ENCODE results near the gene LY6G6F.

LY6G6F gene, protein sequence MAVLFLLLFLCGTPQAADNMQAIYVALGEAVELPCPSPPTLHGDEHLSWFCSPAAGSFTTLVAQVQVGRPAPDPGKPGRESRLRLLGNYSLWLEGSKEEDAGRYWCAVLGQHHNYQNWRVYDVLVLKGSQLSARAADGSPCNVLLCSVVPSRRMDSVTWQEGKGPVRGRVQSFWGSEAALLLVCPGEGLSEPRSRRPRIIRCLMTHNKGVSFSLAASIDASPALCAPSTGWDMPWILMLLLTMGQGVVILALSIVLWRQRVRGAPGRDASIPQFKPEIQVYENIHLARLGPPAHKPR

DNA sequence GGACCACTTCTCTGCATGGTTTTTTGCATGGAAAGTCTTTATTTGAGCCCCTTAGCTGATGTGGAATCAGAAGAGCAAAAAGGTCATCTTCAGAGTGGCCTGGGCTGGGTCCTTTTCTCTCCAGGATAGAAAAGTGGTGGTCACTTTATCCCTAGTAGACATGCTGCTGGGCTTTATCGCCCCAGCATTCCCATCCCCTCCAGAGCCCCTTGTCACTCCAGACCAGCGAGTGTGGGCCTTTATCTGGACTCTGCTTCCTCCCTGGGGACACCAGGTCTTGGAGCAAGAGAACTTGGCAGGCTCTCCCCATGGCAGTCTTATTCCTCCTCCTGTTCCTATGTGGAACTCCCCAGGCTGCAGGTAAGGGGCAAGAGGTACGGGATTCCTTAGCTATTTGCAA is at the start of gene LY6G6F:
LY6G6F (plus strand) TSS at position 268 of the 400 bp plus-strand sequence; CDS start at position 309, 41 bp downstream.
- DNase-seq (ENCODE audit: low read depth in 1 of 2, low spot score in 1 of 2): no peak

DNA sequence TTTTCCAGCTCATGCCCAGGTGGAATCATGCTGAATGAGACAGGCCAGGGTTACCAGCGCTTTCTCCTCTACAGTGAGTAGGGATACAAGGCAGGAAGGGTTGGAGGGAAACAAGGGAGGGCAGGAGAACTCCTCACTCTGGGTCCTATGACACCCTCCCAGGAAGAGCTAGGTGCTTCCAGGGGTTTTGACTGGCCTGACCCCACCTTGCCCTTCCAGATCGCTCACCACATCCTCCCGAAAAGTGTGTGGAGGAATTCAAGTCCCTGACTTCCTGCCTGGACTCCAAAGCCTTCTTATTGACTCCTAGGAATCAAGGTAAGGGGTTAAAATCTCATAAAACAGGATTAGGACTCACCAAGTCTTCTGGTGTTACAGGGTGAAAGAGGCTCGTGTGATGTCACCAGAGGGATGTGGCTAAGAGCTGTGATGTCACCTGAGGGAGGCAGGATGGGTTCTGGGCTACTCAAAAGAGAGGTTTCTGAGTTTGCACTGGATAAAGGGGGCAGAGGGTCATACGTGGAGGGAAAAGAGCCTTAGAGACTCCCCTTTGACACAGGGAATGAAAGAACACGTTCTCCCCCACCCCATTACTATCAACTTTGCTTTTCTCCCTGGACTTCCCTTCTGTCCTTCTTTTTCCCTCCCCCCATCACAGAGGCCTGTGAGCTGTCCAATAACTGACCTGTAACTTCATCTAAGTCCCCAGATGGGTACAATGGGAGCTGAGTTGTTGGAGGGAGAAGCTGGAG is 49.1 kb upstream of the LY6G6F start:
- no peak for DNase-seq (ENCODE audit: low read depth in 1 of 2, low spot score in 1 of 2)

DNA sequence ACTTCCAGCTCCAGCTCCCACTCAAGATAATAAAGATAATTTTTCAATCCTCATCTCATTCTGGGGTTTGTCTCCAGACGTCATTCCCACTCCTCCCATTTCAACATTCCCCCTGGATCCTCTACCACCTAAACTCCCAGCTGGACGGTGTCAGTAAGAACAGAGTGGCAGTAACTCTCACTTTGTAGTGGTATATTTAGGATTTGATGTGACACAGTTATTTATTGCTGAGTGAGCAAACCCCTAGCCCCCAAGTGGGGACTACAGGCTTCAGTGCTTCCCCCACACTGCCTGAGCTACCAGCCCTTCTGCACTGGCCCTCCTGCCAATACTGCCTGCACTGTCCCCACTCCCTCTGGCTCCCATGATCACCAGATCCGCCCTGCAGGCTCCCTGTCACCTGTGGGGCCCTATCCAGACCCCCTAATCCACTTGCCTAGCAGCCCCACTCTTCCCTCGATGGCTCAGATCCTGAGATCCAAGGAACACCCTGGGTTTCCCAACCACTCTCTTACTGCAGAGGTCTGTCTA is 48.4 kb upstream of the LY6G6F start:
- no peak for DNase-seq (ENCODE audit: low read depth in 1 of 2, low spot score in 1 of 2)

DNA sequence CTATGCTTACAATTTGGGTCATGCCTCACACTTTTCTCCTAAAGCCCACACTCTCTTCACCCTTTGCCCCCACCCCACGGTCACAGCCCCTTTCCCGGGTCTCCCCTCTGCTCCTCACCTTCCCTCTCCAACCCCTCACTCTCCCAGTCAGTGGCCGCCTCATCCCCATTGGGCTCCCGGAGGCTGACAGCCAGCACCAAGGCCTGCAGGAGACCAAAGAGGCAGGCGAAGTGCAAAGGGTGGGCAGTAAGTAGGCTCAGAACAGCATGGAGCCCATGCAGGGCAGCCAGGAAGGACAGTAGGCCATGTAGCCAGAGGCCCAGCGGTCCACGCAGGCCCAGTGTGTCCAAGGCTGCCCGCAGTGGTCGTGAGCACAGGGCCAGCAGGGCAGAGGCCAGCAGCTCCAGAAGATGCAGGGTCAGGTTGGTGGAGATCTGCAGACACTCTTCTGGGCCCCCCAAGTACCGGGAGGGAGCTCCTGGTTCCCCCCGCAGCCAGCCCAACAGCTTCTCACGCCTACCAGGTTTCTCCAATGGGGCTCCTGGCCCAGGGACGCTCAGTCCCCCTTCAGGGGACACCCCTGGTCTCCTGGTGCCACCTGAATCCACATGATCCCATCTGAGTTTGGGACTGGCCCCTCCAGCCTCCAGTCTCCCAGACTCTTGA is 47.5 kb upstream of the LY6G6F start:
- no peak for DNase-seq (ENCODE audit: low read depth in 1 of 2, low spot score in 1 of 2)

DNA sequence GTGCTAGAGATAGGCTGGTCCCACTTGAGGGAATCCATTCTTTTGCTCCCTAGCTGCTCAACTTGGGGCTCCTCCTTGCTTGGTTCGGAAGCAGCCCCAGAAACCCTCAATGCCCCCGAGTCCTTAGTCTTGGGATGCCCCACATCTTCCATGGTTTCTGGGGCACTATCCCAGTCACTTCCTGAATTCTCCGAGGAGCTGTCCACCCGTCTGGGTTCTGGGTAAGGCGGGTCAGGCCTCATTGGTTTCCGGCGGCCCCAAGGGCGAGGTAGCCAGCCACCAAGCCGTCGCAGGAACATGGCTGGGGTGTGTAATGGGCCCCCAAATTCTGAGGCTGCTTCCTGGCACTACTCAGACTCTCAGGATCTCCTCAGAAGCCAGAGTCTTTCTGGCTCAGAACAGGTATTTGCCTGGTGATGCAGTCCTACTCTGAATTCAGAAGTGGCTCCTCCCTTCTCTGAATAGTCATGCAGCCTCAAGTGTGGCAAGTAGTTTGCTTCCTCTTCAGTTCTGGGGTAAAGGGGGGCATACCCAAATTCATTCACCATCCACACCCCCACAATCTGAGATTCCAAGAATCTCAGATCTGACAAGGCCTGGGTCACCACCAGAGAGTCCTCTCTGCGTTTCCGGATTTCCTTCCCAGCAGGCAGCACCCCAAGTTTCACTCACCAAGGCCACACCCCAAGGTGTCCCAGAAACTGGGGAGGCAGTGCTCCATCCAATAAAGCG is 46.9 kb upstream of the LY6G6F start:
- DNase-seq (ENCODE audit: low read depth in 1 of 2, low spot score in 1 of 2): no peak

DNA sequence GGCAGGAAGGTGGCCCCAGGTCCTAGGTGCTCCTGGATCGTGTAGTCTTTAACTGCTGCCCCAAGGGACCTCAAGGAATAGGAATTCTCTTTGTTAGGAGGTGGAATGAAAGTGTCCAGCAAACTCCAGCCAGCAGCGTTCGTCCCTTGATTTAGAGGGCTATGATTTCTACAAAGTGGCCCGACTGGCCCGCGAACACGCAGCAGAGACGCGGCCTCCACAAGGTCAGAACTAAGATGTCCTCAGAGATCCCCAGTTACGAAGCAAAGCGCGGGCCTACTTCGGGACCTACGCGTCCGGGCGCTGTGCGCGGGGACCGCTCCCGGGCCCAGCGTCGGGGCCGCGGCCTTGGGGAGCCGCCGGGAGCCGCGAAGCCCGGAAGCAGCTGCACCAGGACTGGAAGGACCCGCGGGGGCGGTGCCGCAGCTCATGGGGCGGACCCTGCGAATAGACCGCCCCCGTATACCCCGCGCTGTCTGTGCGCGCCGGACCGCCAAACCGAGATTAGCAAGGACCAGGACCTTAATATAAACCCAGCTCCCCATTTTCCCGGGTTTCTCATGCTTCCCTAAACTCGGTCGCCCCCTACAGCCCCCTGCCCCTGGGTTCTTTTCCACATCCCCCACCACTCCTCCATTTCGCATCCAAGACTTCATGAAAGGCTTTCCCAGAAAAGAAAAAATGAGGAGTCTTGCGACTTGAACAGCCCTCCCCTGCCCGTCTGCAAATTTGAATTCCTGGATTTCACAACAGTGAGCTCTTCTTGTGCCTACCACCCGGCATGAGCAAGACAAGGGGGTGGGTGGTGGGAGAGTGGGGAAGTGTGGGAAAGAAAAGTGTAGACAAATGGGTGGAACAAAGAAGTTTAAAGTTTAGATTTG is 46.0 kb upstream of the LY6G6F start, which contains the start of gene C6orf47:
C6orf47 (minus strand) TSS at position 398 of the 881 bp plus-strand sequence. CDS start 831 bp downstream, outside the sequence.
- peak; percentile 61 to 62 for DNase-seq (ENCODE audit: low read depth in 1 of 2, low spot score in 1 of 2)

DNA sequence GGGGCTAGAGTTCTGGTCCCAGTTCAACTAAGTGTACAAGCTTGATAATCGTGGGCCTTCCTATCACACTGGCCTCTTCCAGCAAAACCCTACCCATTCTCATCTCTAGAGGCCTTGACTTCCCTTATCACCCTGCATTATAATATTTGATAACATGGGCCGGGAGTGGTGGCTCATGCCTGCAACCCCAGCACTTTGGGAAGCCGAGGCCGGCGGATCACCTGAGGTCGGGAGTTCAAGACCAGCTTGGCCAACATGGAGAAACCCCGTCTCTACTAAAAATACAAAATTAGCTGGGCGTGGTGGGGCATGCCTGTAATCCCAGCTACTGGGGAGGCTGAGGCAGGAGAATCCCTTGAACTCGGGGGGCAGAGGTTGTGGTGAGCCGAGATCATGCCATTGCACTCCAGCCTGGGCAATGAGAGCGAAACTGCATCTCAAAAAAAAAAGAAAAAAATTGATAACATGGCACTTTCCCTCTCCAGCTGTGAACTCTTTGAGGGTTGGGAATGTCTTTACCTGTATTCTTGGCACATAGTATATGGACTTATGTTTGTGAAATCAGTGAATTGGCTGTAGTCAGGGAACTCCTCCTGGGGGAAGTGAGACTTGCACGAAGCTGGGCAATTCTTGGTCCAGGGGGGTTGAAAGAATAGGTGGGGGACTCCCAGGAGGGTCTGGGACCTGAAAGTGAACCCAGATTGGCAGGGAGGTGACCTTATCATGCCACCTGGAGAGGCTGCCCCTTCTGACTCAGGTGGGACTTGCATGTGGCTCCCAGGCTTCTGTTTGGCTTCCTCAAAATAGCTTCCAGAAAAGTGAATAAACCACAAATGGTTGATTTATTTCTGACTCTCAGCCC is 45.2 kb upstream of the LY6G6F start:
- DNase-seq (ENCODE audit: low read depth in 1 of 2, low spot score in 1 of 2): no peak

DNA sequence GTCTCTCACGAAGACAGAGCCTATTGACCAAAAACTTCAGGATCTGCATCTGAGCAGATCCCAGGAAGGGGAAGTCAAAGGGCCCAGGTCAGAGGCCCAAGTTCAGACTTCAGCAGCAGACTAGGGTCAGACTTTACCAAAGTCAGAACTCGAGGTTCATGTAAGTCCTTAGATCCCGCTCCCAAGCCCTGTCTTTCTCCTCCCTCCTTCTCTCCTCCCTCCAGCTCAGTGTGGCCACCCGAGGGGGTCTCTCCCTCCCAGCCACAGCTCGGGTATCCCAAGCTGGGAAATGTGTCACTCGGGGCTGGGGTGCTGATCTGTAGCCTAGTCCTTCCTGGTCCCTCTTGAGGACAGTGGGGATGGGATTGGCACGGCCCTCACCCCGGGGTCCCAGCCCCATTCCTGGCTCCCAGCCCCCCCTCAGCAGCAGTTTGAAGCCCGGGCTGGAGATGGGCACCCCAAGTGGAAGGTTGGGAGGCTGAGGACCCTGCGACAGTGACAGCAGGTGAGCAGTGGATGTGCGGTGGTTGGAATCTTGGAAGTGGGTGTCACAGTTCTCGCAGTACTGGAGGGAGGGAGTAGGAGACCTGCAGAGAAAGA is 44.4 kb upstream of the LY6G6F start:
- no peak for DNase-seq (ENCODE audit: low read depth in 1 of 2, low spot score in 1 of 2)

DNA sequence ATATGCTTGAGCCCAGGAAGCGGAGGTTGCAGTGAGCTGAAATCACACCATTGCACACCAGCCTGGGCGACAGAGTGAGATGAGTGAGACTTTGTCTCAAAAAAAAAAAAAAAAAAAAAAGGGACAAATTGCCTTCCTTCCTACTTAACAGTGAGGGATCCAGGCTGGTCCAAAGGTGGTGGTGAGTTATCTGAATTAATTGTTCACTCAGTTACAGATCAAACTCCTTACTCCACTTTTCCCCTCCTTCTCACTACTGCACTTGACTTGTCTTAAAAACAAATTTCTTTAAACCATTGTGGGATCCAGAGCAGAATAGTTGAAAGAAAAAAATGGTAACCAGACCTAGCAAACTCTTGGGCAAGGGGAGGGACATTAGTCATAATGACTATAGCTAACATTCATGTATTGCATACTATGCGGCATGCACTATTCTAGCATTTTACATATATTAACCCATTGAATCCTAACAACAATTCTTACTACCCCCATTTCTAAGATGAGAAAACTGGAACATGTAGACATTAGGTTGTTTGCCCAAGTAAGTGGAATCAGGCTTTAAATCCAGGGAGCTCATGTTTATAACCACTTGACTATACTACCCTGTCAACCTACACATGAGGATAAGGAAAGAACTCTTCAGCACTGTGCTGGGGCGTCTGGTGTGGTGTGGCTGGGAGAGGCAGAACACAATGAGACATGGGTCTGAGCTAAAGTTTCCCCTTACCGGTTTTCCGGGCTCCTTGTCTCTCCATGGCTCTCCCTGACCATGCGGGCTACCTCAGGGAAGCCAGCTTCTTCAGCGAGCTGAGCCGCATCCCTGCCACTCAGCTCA is 43.3 kb upstream of the LY6G6F start:
- DNase-seq (ENCODE audit: low read depth in 1 of 2, low spot score in 1 of 2): no peak

DNA sequence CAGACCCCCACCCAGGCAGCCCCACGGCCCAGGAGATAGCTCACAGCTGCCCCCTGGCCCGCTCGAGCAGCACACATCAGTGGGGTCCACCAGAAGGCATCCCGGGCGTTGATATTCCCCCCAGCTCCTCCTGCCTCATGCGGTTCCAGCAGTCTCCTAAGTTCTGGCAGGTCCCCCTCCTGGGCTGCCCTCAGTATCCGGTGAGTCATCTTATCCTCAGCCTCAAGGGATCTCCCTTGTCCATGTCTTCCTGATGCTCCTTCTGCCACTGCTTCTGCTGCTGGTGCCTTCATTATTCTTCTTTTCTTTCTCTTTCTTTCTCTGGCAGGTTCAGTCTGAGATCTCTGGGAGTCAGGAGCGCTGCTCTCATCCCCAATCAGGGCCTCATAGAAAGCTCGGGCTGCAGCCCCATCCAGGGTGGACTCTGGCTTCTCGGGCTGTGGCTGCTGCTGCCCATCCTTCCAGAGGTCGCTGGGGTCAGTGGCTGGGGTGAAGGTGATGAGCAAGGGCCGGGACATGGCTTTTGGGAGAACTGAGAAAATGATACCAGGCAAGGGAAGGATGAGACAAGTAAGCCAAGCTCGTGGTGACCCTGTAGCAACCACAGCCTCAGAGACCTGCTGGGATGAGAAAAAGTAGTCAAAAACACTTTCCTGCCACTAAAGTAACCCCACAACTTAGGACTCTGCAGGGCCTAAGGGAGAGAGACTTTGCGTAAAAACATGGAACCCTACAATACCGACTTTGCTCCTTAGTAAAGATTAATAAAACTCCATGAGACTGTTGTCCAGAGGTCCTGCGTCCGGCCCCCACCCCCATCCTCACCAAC is 42.5 kb upstream of the LY6G6F start:
- no peak for DNase-seq (ENCODE audit: low read depth in 1 of 2, low spot score in 1 of 2)

DNA sequence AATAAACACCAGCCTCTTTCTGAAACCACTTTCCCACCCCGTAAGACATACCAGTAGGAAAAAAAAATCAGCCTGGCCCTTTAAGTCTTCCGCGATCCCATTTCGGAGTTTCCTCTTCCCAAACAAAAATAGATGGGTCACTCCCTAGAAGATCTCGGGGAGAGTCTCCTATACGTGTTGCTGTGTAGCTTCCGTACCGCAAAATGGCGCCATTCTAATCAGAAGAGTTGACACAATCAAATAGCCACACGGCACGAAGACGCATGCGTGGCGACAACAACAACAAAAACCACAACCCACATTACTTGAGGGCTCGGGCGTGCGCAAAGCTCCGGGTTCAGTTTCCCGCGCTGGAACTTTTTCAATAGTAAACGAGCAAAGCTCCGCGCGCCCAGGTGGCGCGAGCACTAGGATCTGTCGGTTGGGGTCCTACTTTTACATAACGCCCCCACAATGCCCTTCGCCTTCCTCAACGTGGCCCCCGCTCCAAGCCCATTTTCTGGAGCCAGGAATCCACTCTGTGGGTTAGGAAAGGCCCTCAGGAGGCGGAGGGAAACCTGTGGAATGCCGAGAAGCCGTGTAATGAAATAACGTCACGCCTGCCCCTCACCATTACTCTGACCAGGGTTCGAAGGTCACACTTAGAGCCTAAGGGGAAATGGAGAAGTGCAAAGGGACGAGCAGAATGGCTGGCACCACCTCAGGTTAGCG is 41.7 kb upstream of the LY6G6F start, which contains the start of gene GPANK1:
GPANK1 (minus strand) TSS at position 208 of the 711 bp plus-strand sequence. CDS start 519 bp downstream, outside the sequence.
- peak; percentile 76 for DNase-seq (ENCODE audit: low read depth in 1 of 2, low spot score in 1 of 2)

DNA sequence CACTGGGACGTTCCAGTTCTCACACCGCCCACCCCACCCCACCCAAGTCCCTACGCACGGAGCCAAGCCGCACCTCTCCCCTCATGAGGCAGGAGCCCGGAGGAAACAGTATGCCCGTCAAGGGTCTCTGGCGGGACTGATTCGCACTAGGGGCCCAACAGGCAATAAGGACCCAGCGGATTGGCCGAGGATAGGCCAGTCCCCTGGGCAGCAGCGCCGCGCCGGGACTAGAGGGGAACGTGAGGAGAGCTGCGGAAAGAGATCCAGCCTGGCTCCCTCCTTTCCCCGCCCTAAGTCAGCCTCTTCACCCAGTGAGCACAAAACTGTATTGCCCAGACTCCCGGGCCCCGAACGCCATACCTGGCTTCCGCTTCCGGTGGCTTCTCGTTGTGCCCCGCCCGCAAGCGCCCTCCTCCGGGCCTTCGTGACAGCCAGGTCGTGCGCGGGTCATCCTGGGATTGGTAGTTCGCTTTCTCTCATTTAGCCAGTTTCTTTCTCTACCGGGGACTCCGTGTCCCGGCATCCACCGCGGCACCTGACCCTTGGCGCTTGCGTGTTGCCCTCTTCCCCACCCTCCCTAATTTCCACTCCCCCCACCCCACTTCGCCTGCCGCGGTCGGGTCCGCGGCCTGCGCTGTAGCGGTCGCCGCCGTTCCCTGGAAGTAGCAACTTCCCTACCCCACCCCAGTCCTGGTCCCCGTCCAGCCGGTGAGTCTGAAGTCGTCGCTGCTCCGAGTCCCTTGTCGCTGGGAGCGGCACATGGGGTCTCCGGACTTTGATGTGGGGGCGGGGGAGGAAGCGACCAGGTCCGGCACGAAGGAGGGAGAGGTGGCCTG is 40.9 kb upstream of the LY6G6F start, which contains the start of gene CSNK2B:
CSNK2B (plus strand) TSS at position 580 of the 836 bp plus-strand sequence. CDS start 752 bp downstream, outside the sequence.
- DNase-seq (ENCODE audit: low read depth in 1 of 2, low spot score in 1 of 2): peak; percentile 93 to 97

DNA sequence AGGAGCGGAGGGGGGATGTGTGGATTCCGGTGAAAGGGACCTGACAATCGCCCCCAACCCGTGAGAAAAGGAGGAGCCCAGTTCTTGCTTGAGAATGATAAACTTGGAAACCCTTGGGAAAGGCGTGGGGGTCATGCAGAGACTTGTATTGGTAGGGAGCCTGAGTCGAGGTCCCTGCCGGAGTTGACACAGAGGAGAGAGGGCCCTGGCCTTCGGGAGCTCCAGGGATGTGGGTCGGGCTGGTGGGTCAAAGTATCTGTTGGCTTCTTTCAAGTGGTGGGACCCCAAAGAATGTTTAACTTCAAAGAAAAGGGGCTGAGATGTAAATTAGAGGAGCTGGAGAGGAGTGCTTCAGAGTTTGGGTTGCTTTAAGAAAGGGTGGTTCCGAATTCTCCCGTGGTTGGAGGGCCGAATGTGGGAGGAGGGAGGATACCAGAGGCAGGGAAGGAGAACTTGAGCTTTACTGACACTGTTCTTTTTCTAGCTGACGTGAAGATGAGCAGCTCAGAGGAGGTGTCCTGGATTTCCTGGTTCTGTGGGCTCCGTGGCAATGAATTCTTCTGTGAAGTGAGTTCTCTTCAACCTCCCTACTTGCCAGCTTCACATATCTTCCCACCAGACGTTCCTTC is 40.2 kb upstream of the LY6G6F start:
- DNase-seq (ENCODE audit: low read depth in 1 of 2, low spot score in 1 of 2): no peak

DNA sequence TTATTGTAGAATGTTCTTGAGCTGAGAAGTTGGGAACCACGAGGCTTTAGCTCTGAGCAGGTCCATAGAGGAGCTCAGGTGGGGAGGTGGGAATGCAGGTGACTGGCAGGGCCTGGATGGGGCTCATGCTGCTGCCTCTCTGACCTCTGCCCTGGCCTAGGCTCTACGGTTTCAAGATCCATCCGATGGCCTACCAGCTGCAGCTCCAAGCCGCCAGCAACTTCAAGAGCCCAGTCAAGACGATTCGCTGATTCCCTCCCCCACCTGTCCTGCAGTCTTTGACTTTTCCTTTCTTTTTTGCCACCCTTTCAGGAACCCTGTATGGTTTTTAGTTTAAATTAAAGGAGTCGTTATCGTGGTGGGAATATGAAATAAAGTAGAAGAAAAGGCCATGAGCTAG is 37.0 kb upstream of the LY6G6F start, which contains the start of gene LY6G5B:
LY6G5B (plus strand) TSS at position 301 of the 400 bp plus-strand sequence. CDS start 975 bp downstream, outside the sequence.
- DNase-seq (ENCODE audit: low read depth in 1 of 2, low spot score in 1 of 2): no peak

All from stimulated activated CD4-positive, alpha-beta T cell treated with anti-CD3 and anti-CD28 coated beads, Interleukin-15, amount 100 ng/mL, for 1 hour (primary cell).